Kidney (tissue), 14 donors: ENCODE measurements around the gene PDE4D. TPM values are rescaled to one million over a fixed set of nuclear protein-coding genes. Genes with fewer than 3 reads are reported as not detected.

ENCODE experiments used
- DNase-seq, 5 donors: peaks; one replicate each; pipeline ENCODE4 v3.0.0-alpha.2; 2013 to 2020
- FAIRE-seq: peaks from 2 replicates; lab custom pipeline; 2012; peaks lifted over from hg19 to GRCh38; lab: Jason Lieb, UNC
- H3K27ac ChIP-seq, 2 donors: one replicate each; pipeline ENCODE4 v1.7.0; 2013; ENCODE audit warnings: low read depth in 2 of 2, low read length in 2 of 2, inconsistent platforms in 1 of 2
- H3K27me3 ChIP-seq: one replicate; pipeline ENCODE4 v1.7.1; 2013; ENCODE audit warnings: low read length, inconsistent platforms; ENCODE audit not compliant: control insufficient read depth, insufficient read depth
- H3K36me3 ChIP-seq, 3 donors: one replicate each; pipeline versions ENCODE4 v1.7.0 to v1.7.1; 2013; ENCODE audit warnings: low read length in 3 of 3, control low read depth in 1 of 3, inconsistent platforms in 1 of 3; ENCODE audit not compliant: insufficient read depth in 3 of 3, control insufficient read depth in 2 of 3
- H3K4me1 ChIP-seq, 3 donors: one replicate each; pipeline versions ENCODE4 v1.7.0 to v1.7.1; 2013; ENCODE audit warnings: low read length in 3 of 3, inconsistent platforms in 1 of 3, low read depth in 1 of 3; ENCODE audit not compliant: control insufficient read depth in 2 of 3, insufficient read depth in 2 of 3
- H3K4me3 ChIP-seq, 3 donors: one replicate each; pipeline versions ENCODE4 v1.7.0 to v1.8.1; 2013; ENCODE audit warnings: low read length in 3 of 3, control low read depth in 1 of 3, inconsistent platforms in 1 of 3
- H3K9ac ChIP-seq, 3 donors: one replicate each; pipeline versions ENCODE4 v1.7.0 to v1.7.1; 2013; ENCODE audit warnings: low read length in 3 of 3, control low read depth in 1 of 3, inconsistent platforms in 1 of 3
- H3K9me3 ChIP-seq, 3 donors: one replicate each; pipeline versions ENCODE4 v1.7.0 to v1.7.1; 2013; ENCODE audit warnings: low read length in 3 of 3, control low read depth in 1 of 3, inconsistent platforms in 1 of 3; ENCODE audit not compliant: control insufficient read depth in 2 of 3, insufficient read depth in 1 of 3
- CTCF ChIP-seq: IDR thresholded peaks from 3 replicates; pipeline ENCODE4 v1.5.1; 2012; ENCODE audit warnings: mild to moderate bottlenecking, moderate library complexity, borderline replicate concordance; ENCODE audit not compliant: insufficient read depth; ENCODE audit errors: extremely low read depth
- intact Hi-C: fragments of 100-400 bp; cut with DNase I; formaldehyde crosslinking; loops from one replicate; pipeline ENCODE4 v1.11.1; 2022
- polyA plus RNA-seq: library from polyadenylated mRNA; stranded (reverse); fragments of 350-450 nt; fragmentation: Illumina TruSeq; extraction: RNeasy Lipid Tissue Mini Kit (QIAGEN cat#74804); gene quantifications from one replicate; pipeline ENCODE4 v1.2.3, GENCODE V29; 2014; ENCODE audit warnings: low read depth, low replicate concordance; ENCODE audit not compliant: insufficient read depth
- total RNA-seq: library from RNA; stranded (reverse); fragmentation: NEBNext Ultra II Directional; extraction: Animal tissue kit (Norgen Biotek cat#: 25700); gene quantifications from one replicate; pipeline ENCODE4 v1.2.1, GENCODE V29; 2021
- donor health status: control.
- donor health status: control.
- donor health status: control.
- donor health status: control.
- donor health status: control.
- donor health status: DM: yes; HTN: yes; CAD: no.
- donor health status: Normal renal cell carcinoma (clear cell type).

The PDE4D gene
- total and polyA plus RNA-seq, 2 donors from 2014 or later = 9.2 to 78.9 TPM

GRCh38 chr5:59193616-59194319 is 699.8 kb downstream of the PDE4D start:
- no peak for FAIRE-seq
- no peak overlapping the region for H3K9ac ChIP-seq
- peaks cover 0 to 3% (median 3%) of the 10 kb centered on the region in 3 donors for H3K36me3 ChIP-seq

GRCh38 chr5:59190746-59191145 is 702.8 kb downstream of the PDE4D start:
- Histone ChIP-seq H3K4me3 (no peak overlapping the region), H3K9me3 (peaks cover 0 to 3% (median 0%) of the 10 kb centered on the region in 3 donors), H3K36me3 (peaks cover 0 to 3% (median 0%) of the 10 kb centered on the region in 3 donors), H3K27me3 (no peaks in the 10 kb centered on the region), H3K9ac (no peak overlapping the region), H3K4me1 (peaks cover 0 to 2% (median 0%) of the 10 kb centered on the region in 3 donors), H3K27ac (no peak overlapping the region)
- no peak for TF ChIP-seq CTCF
- intact Hi-C loops = no loop called here
- FAIRE-seq (no peak), DNase-seq (no peak)

More at GRCh38 chr5:59193616-59194319, 699.8 kb downstream of the PDE4D start:
- Histone ChIP-seq H3K9me3 (peaks cover 0 to 3% (median 0%) of the 10 kb centered on the region in 3 donors), H3K4me3 (no peak overlapping the region), H3K4me1 (peaks cover 0 to 2% (median 0%) of the 10 kb centered on the region in 3 donors), H3K27me3 (no peaks in the 10 kb centered on the region), H3K27ac (peak overlapping the region in 1 of 2 donors; percentile 4)
- intact Hi-C loops = no loop called here
- peak in 1 of 5 donors; percentile 81 for DNase-seq
- TF ChIP-seq CTCF = no peak

GRCh38 chr5:59189472-59190244 is 703.9 kb downstream of the PDE4D start:
- Histone ChIP-seq H3K4me1 (peaks cover 0 to 2% (median 0%) of the 10 kb centered on the region in 3 donors), H3K4me3 (no peak overlapping the region), H3K27me3 (no peaks in the 10 kb centered on the region), H3K36me3 (no peaks in the 10 kb centered on the region), H3K27ac (no peak overlapping the region), H3K9ac (no peak overlapping the region), H3K9me3 (no peaks in the 10 kb centered on the region)
- DNase-seq (peak in 2 of 5 donors; percentile 13 to 62), FAIRE-seq (no peak)
- no peak for TF ChIP-seq CTCF
- intact Hi-C loops = loop anchor here (5.0 to 10.0 kb wide), 2 partner anchors 193 to 485 kb away; no protein-coding TSS in a partner anchor
